HG03378 (cell line): Measurements from ENCODE around the gene GPR152.

Source experiments
- ATAC-seq: cut with Tn5 transposase; IDR thresholded peaks from one replicate; pipeline ENCODE4 v1.9.1; 2021; ENCODE audit warnings: mild to moderate bottlenecking, moderate library complexity; ENCODE audit not compliant: unreplicated experiment

GPR152 gene, protein sequence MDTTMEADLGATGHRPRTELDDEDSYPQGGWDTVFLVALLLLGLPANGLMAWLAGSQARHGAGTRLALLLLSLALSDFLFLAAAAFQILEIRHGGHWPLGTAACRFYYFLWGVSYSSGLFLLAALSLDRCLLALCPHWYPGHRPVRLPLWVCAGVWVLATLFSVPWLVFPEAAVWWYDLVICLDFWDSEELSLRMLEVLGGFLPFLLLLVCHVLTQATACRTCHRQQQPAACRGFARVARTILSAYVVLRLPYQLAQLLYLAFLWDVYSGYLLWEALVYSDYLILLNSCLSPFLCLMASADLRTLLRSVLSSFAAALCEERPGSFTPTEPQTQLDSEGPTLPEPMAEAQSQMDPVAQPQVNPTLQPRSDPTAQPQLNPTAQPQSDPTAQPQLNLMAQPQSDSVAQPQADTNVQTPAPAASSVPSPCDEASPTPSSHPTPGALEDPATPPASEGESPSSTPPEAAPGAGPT

DNA sequence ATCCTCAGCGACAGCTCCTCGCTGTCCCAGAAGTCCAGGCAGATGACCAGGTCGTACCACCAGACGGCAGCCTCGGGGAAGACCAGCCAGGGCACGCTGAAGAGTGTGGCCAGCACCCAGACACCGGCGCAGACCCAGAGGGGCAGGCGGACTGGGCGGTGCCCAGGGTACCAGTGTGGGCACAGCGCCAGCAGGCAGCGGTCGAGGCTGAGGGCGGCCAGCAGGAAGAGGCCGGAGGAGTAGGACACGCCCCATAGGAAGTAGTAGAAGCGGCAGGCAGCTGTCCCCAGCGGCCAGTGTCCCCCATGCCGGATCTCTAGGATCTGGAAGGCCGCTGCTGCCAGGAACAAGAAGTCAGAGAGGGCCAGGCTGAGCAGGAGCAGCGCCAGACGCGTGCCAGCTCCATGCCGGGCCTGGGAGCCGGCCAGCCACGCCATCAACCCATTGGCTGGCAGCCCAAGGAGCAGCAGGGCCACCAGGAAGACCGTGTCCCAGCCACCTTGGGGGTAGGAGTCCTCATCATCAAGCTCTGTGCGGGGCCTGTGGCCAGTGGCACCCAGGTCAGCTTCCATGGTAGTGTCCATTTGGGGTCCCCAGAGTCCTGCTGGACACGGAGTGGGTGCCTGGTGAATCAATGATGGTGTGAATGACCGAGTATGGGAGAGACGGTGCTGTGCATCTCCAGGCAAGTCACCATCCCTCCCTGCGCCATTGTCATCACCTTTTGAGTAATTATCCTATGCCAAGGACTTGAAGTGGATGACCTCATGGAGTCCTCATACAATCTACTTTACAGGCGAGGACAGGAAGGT is at the start of gene GPR152:
Gene GPR152, minus strand, starts transcription at position 589 of the 812 bp plus-strand sequence. Its CDS starts 5 bp downstream, at position 584.
- ATAC-seq = no peak

DNA sequence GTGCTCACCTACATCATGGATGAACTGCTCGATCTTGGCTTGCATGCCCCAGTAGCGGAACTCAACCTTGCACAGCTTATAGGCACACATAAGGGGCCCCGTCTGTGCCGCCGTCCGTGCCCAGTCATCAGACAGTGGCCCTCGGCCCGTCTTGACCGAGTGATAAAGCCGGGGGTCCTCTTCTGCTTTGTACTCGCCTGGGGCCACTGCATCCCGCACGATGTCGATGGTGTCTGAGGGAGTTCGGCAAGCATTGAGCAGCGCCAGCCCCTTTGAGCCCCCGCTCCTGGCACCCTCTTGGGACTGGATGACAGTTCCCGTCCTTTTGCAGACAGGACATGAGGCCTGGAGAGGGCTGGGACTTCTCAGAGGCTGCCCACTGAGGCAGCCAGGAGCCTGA is 49.3 kb upstream of the GPR152 start:
- no peak for ATAC-seq

DNA sequence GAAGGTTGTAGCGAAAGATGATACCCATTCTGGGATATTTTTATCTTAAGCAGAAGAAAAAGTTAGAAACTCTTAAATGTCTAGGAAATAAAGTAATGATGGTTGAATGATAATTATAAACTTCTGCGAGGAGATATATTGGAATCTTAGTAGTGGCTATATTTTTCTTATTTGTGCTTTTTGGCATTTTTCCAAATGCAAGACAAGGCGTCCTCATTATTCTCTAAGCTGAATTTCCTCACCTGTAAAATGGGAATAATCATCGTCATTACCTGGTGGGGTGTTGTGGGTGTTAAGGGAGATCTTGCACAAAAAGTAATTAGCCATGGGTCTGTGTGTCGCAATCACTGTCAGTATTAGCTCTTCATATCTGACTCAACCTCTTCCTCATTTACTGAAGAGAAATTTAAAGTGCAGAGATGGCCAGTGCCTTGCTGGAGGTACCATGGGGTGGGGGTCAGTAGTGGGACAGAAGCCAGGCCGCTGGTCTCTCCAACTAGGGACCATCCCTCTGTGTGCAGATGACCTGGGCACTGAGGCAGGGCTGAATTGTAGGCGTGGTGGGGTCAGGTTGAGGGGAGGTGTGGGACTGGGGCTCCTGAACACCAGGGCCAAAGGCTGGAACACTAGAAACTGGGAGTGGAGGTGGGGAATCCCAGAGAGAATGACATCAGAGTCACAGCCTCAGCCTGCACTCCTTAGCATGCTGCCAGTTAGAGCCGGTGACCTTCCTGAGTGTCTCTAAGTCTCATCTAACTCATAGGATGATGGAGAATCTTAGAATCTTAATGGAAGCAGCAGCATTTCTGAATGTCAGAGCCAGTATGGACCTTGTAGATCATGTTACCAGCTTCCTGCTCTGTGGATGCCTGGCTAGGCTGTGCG is 48.5 kb upstream of the GPR152 start:
- no peak for ATAC-seq

DNA sequence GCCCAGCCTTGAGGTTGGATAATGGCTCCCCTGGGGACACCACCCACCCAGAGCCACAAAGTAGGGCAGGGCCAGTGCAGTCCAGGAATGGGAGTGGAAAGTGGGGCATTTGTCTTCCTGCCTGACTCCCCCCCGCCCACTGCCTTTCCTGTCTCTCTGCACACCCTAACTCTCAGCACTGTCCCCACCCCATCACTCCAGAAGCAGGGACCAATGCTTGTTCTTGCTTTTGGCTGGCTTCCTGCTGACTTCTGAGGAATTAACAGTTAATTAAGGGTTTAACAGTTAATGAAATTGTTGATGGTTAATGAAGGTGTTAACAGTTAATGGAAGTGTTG is 47.9 kb upstream of the GPR152 start:
- no peak for ATAC-seq

DNA sequence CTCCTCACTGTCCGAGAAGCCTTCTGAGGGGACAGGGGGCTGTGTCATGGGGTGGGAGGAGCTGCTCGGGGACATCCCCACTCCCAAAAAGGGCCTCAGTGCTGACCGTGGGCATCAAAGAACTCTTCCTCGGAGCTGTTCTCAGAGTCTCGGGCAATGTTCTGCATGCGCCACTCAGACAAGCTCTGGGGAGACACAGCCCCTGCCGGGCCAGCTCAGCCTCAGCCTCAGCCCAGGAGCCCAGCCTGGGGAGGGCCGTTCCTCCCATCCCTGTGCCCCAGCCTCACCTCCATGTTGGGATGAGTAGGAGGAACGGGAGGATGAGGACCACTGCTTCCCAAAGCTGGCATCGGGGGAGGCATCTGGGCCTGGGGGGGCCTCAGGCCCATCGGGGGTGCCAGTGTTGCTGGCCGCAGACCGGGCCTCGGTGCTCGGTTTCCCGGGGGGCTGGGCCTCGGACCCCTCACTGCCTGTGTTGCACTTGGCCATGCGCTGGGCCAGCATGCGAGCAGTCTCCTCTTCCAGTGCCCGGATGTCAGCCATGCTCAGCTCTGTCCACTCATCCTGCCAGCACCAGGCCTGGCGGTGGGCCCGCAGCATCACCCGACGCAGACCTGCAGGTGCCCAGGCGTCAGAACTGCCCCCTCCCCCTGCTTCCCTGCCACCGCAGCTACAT is 47.4 kb upstream of the GPR152 start:
- no peak for ATAC-seq

DNA sequence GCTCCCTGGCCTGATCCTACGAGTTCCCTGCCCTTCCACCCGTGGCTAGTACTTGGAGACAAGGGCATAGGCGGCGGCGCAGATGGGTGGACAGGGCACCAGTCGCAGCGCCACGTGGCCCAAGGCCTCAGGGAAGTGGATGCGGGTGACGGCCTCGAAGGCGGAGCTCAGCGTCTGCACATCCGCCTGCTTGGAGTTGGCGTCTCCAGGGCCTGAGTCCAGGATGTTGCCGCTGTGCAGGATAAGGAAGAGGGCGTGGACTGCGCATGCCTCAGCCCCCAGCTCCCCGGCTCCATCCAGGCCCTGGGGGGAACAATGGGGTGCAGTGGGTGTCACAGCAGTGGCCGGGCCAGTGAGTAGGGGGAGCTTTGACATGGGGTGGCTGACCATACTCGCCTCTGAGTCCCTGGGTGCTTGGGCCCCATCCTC is 46.0 kb upstream of the GPR152 start:
- ATAC-seq = no peak

DNA sequence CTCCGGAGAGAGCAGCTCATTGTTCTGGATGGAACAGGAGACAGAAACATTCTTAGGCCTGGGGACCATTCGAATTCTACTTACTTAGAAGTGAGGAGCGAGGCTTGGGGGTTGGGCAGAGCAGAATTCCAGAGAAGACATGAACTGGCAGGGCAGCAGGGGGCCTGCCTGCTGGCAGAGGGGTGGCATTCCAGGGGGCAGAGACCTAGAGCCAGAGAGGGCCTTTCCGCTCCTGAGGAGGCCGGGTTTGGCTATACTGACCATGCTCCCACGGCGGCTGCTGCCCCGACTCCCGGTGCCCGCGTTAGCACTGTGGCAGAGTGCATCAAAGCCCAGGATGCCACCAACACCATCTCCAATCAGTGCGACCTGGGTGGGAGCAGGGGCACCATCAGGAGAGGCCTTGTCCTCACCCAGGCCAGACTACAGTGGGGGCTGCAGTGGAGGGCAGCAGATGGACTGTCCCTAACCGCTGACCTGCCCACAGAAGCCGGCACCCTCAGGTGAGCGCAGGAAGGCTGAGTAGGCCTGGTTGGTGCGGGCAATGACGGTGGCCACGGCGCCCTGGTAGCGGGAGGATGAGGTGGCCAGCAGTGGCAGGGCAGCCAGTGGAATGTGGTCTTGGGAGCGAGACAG is 45.2 kb upstream of the GPR152 start:
- no peak for ATAC-seq

DNA sequence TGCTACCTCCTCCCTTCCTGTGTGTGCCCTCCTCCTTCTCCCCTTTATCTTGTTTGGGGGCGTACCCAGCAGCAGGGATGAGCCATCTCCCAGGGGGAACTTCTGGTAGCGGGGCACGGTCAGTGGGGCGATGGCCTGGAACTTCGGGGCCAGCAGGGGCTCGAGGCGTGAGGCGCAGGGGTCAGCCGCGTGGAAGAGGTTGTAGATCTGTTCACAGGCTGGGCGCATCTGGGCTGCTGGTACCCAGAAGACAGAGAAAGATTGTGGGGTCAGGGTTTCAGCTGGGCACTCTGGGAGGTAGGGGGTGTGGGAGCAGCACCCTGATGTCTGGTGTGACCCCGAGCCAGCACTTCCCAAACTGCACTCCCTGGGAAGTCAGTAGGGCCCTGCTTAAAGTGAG is 43.6 kb upstream of the GPR152 start:
- no peak for ATAC-seq

DNA sequence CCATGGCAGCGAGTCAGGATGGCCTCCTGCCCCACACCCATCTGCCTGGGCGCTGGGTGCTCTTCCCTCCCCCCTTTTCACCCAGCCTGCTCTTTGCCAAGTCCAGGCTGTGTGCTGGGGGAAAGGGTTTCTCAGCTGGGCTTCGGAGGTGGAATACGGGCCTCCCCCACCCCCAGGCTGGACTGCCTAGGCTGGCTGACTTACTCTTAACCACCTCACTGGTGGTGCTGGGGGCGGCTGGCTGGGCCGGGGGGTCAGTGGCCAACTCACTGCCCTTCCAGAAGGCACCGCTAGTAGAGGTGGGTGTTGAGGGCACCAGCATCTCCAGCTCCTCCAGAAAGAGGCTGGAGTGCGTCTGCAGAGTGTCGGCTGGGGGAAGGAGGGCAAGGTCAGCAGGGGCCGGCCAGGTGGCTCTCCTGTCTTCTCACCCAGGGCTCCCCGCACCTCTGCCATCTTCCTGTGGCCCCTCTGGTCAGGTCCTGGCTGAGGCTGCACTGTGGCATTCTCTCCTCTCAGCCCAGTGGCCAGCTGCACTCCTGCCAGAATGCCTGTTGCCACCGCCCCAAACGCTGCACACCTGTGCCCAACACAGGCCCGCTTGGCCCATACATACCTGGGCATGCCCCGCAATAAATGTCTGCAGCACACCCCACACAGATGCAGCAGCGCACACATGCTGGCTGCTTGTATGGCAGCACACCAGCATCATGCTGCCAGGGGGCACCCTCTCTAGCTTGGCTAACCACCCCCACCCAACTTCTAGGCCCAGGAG is 42.9 kb upstream of the GPR152 start:
- no peak for ATAC-seq

DNA sequence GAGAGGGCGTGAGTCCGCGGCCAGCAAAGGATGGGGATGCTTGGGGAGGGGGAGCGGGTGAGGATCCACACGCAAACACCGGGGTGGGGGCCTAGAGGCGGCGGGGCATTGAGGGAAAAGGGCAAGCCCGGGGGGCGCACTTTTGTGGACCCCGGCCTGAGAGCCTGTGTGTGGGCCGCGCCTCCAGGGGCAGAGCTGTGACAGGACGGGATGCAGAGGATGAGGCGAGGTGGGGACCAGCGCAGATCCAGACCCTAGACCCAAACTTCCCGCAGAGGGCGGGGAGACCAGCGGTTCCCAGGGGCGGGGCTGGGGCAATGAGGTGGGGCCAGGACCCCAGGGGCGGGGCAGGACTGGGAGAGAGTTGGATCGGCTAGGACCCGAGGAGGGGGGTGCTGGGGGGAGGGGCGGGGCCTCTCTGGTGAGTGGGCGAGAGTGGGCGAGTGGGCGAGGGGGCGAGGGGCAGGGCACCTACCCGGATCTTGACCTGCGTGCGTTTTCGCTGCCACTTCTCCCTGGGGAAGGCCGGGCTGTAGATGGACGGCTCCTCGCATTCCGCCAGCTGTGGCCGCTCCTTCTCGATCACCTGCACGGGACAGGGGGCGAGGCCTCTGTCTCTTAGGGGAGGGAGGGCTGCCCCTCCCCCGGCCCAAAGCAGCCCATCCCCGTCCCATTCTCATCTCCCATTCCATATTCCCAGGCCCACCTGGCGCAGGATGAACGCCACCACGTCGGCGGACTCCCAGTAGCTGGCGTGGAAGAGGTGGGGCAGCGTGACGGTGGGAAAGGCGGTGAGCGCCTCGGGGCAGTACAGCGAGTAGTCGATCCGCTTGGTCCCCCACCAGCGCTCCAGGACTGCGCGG is 42.1 kb upstream of the GPR152 start:
- no peak for ATAC-seq

DNA sequence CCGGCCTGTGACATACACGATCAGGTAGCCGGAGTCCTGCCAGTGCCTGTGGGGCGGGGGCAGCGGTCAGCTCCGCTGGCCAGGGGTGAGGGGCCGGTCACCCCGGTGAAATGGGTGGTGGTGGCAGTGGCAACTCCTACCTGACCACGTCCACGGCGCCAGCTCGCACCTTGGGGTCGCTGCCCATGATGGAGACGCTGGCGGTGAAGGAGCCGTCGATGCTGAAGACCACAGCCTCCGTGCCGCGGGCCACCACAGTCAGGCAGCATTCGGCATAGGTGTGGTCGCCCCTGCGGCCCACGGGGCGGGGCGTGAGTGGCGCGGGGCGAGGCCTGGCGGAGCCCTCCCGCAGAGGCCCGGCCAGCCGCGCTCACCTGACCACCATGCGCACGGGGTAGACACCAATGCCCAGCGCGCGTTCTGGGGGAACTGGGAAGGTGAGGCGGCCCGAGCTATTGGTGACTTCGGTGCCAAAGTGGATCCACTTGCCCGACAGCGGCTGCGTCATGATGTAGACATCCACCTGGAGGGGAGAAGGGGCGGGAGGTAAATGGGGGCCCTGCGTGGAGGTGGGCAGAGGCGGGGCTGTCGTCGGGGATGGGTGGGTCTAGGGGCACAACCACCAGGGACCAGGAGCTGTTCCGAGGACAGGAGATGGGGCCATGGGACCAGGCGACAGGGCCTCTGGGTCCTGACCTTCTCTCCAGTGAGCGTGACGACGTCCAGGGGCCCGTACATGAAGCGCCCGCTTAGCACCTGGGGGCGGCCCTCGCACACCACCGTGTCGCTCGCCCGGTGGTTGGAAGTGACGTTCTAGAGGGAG is 41.2 kb upstream of the GPR152 start:
- no peak for ATAC-seq

DNA sequence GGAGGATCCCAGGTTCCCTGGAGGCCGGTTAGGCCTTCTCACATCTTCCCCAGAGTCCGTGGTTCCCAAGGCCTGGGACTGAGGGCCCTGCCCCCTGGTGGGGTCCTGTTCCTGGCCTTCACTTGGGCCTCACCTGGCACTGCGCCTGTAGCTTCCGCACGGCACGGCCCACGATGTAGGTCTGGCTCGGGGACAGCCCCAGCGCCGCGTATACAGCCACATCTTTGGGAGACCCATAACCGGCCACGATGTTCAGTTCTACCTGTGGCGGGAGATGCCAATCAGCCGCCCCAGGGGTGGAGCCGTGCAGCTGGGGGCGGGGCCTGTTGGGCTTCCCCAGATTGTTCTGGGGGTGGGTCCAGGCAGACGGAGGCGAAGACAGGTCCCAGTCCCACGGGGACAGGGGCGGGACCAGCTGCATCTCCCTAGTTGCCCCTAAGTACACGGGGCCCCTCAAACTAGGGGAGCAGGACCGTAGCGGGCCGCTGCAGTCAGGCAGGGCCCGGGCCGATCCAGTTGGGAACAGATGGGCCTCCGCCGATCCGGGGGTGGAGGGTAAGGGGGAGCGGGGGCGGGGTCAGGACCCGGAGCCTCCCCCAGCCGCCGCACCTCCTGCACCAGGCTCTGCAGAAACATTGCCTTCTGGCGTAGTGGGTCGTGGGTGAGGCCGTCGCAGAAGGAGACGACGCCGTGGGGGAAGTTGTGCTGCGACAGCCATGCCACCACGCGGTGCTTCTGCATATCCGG is 40.4 kb upstream of the GPR152 start:
- ATAC-seq = no peak

DNA sequence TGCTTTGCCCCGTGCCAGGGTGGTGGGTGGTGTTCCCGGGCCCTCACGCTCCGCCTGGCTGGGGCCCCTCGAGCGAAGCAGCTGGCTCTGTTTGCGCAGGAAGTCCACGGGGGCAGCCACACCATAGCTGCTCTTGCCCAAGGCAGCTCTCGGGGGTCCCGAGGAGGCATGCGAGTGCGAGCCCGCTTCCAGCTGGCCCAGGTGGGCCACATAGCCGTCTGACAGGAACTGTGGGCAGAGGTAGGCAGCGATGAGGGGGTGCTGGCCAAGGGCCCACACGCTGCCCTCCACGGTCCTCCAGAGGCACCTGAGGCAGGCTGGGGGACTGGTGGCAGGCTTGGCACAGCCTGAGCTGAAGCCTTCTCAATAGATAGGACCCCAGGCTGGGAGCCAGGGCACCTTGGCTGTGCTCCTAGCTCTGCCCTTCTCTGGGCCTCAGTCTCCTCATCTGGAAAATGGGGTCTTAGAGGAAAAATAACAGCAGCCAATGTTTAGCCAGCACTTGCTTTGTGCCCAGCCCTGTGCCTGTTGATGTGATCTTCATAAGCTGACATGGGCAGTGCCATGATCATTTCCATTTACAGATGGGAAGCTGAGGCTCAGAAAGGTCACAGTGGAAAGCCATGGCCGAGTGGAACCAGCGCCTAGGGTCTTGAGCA is 39.7 kb upstream of the GPR152 start:
- no peak for ATAC-seq

DNA sequence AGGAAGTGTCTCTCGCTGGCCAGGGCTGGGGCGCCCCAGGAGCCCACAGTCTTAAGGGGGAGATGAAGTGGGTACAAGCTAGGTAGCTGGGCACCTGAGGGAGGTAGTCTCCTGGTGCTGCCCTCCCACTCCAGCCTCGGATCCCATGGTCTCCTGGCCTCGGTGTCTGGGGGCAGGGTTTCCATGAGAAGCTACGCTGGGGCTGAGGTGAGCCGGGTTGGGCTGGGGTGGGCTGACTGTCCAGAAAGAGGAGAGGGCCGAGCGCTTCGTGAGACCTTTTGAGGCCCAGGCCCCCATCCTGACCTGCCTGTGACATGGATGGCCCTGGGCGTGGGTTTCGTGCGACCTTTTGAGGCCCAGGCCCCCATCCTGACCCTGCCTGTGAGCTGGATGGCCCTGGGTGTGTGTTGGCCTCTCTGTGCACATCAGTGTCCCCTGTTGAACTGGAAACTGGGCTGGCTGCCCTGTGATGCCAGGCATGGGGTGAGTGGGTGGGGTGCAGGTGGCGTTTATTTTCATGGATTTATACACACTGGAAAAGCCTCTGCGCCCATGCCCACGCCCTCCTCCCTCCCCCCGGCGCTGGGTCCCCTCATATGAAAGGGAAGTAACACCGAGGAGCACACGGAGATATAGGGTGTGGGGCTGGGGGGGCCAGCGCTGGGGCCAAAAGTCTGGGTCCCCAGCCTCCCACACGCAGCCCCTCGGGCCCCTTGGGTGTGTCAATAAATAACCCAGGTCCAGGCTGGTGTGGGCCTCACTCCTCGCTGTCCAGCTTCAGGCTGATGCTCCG is 38.9 kb upstream of the GPR152 start:
- ATAC-seq = no peak

DNA sequence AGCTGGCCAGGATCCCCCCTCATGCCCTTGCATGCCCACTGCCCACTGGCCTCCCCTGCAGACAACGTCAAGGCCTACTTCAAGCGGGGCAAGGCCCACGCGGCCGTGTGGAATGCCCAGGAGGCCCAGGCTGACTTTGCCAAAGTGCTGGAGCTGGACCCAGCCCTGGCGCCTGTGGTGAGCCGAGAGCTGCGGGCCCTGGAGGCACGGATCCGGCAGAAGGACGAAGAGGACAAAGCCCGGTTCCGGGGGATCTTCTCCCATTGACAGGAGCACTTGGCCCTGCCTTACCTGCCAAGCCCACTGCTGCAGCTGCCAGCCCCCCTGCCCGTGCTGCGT is 38.2 kb upstream of the GPR152 start:
- no peak for ATAC-seq
